Mucosa of gallbladder (tissue), 1 donor: Measurements from ENCODE around the gene ZNF318. TPM values are rescaled to one million over a fixed set of nuclear protein-coding genes. Genes with fewer than 3 reads are reported as not detected.

ENCODE experiments used
- DNase-seq: peaks from one replicate; pipeline ENCODE4 v3.0.0-alpha.2; 2020; ENCODE audit warnings: low spot score
- total RNA-seq: library from RNA; stranded (reverse); gene quantifications from one replicate; pipeline ENCODE4 v1.2.1, GENCODE V29; 2021
- donor health status: DM: no; HTN: no; CAD: no.

Gene ZNF318
- total RNA-seq, 1 donor from 2014 or later: 20.9 TPM

GRCh38 chr6:43302126-43302525, 67.3 kb downstream of the ZNF318 start:
- DNase-seq: no peak

- DNase-seq: no peak
Observed at GRCh38 chr6:43301081-43301870, 68.2 kb downstream of the ZNF318 start.

- no peak for DNase-seq
Observed at GRCh38 chr6:43299338-43300293, 69.8 kb downstream of the ZNF318 start.

- DNase-seq: no peak
Observed at GRCh38 chr6:43298565-43299337, 70.7 kb downstream of the ZNF318 start.

- peak; percentile 73 for DNase-seq
Observed at GRCh38 chr6:43297644-43298564, 71.5 kb downstream of the ZNF318 start, which contains the start of gene SLC22A7. SLC22A7 (plus strand) TSS chr6:43298260; CDS start chr6:43298359, 99 bp downstream.

GRCh38 chr6:43296780-43297497, 72.5 kb downstream of the ZNF318 start:
- no peak for DNase-seq

GRCh38 chr6:43295456-43295855, 74.0 kb downstream of the ZNF318 start:
- DNase-seq: no peak

GRCh38 chr6:43294536-43294935, 74.9 kb downstream of the ZNF318 start:
- no peak for DNase-seq

GRCh38 chr6:43293698-43294097, 75.7 kb downstream of the ZNF318 start:
- DNase-seq: no peak

GRCh38 chr6:43292763-43293318, 76.6 kb downstream of the ZNF318 start:
- DNase-seq: no peak

GRCh38 chr6:43292341-43292740, 77.1 kb downstream of the ZNF318 start:
- no peak for DNase-seq

GRCh38 chr6:43291708-43292107, 77.7 kb downstream of the ZNF318 start:
- no peak for DNase-seq

GRCh38 chr6:43290905-43291355, 78.5 kb downstream of the ZNF318 start:
- no peak for DNase-seq

GRCh38 chr6:43290339-43290904, 79.0 kb downstream of the ZNF318 start:
- no peak for DNase-seq

GRCh38 chr6:43287717-43288679, 81.4 kb downstream of the ZNF318 start:
- DNase-seq: no peak

- no peak for DNase-seq
Observed at GRCh38 chr6:43286980-43287716, 82.3 kb downstream of the ZNF318 start.

GRCh38 chr6:43286456-43286979, 82.9 kb downstream of the ZNF318 start:
- DNase-seq: no peak
